HG02870 (cell line): Measurements from ENCODE around the gene S1PR2.
"Not testable (repeated sequence)": the region's sequence is repeated elsewhere in the genome, so short reads cannot be mapped to it uniquely, and the experiment has no call there.

Source experiments
- ATAC-seq: cut with Tn5 transposase; IDR thresholded peaks from one replicate; pipeline ENCODE4 v1.9.1; 2021; ENCODE audit warnings: mild to moderate bottlenecking, moderate library complexity; ENCODE audit not compliant: unreplicated experiment

The S1PR2 gene

GRCh38 chr19:10226376-10227025, 4.6 kb downstream of the S1PR2 start:
- no peak for ATAC-seq

- no peak for ATAC-seq
Observed at GRCh38 chr19:10226021-10226375, 5.1 kb downstream of the S1PR2 start.

GRCh38 chr19:10224337-10224736, 6.8 kb downstream of the S1PR2 start:
- no peak for ATAC-seq

GRCh38 chr19:10223488-10224213, 7.5 kb downstream of the S1PR2 start:
- no peak for ATAC-seq

GRCh38 chr19:10222201-10222890, 8.8 kb downstream of the S1PR2 start:
- no peak for ATAC-seq

- ATAC-seq, result no peak
Observed at GRCh38 chr19:10220695-10221094, 10.4 kb downstream of the S1PR2 start.

GRCh38 chr19:10219678-10220077, 11.5 kb downstream of the S1PR2 start:
- ATAC-seq, result no peak

- no peak for ATAC-seq
Observed at GRCh38 chr19:10217085-10217484, 14.0 kb downstream of the S1PR2 start.

GRCh38 chr19:10214784-10215183, 16.3 kb downstream of the S1PR2 start:
- ATAC-seq, result no peak

- ATAC-seq, result no peak
Observed at GRCh38 chr19:10211691-10212090, 19.4 kb downstream of the S1PR2 start.

GRCh38 chr19:10211061-10211460, 20.1 kb downstream of the S1PR2 start:
- no peak for ATAC-seq

- ATAC-seq, result no peak
Observed at GRCh38 chr19:10209315-10209714, 21.8 kb downstream of the S1PR2 start.

GRCh38 chr19:10207026-10207425, 24.1 kb downstream of the S1PR2 start:
- no peak for ATAC-seq

- no peak for ATAC-seq
Observed at GRCh38 chr19:10206226-10206885, 24.8 kb downstream of the S1PR2 start.

- ATAC-seq, result no peak
Observed at GRCh38 chr19:10205636-10206035, 25.5 kb downstream of the S1PR2 start.

GRCh38 chr19:10203686-10204085, 27.4 kb downstream of the S1PR2 start:
- ATAC-seq, result no peak

- ATAC-seq, result no peak
Observed at GRCh38 chr19:10201176-10201575, 30.0 kb downstream of the S1PR2 start.

- ATAC-seq, result not testable (repeated sequence)
Observed at GRCh38 chr19:10200101-10200500, 31.0 kb downstream of the S1PR2 start.

GRCh38 chr19:10198889-10199644, 32.1 kb downstream of the S1PR2 start:
- not testable (repeated sequence) for ATAC-seq

- no peak for ATAC-seq
Observed at GRCh38 chr19:10195199-10195519, 36.0 kb downstream of the S1PR2 start.
